Skeletal muscle tissue (tissue), 4 donors: ENCODE measurements around the gene NLGN4X. TPM values are rescaled to one million over a fixed set of nuclear protein-coding genes. Genes with fewer than 3 reads are reported as not detected.
"Not testable (repeated sequence)": the region's sequence is repeated elsewhere in the genome, so short reads cannot be mapped to it uniquely, and the experiment has no call there.

ENCODE experiments used
- H3K27ac ChIP-seq: one replicate; pipeline ENCODE4 v1.7.0; 2013; ENCODE audit warnings: mild to moderate bottlenecking, low read depth, low read length, inconsistent platforms
- H3K27me3 ChIP-seq, 3 donors: one replicate each; pipeline ENCODE4 v1.7.0; 2013; ENCODE audit warnings: low read length in 3 of 3; ENCODE audit not compliant: control insufficient read depth in 3 of 3, insufficient read depth in 3 of 3
- H3K36me3 ChIP-seq, 3 donors: one replicate each; pipeline ENCODE4 v1.7.0; 2013; ENCODE audit warnings: low read length in 3 of 3; ENCODE audit not compliant: control insufficient read depth in 3 of 3, insufficient read depth in 3 of 3
- H3K4me1 ChIP-seq, 3 donors: one replicate each; pipeline ENCODE4 v1.7.0; 2013; ENCODE audit warnings: low read length in 3 of 3, mild to moderate bottlenecking in 3 of 3; ENCODE audit not compliant: control insufficient read depth in 3 of 3, insufficient read depth in 3 of 3
- H3K4me3 ChIP-seq, 3 donors: one replicate each; pipeline ENCODE4 v1.7.0; 2013; ENCODE audit warnings: low read length in 3 of 3
- H3K9ac ChIP-seq, 3 donors: one replicate each; pipeline ENCODE4 v1.7.0; 2013; ENCODE audit warnings: low read length in 3 of 3, mild to moderate bottlenecking in 3 of 3, moderate library complexity in 2 of 3, low read depth in 1 of 3
- H3K9me3 ChIP-seq, 3 donors: one replicate each; pipeline ENCODE4 v1.7.0; 2013; ENCODE audit warnings: low read length in 3 of 3; ENCODE audit not compliant: control insufficient read depth in 3 of 3
- total RNA-seq: library from RNA; depleted of rRNA; stranded (reverse); fragments of >200 nt; gene quantifications from one replicate; pipeline ENCODE4 v1.2.3, GENCODE V29; 2014
- donor health status: Osteomylitis.

NLGN4X gene
- total RNA-seq, 1 donor from 2014 or later = 1.6 TPM

GRCh38 chrX:5915783-5916182, 312.9 kb downstream of the NLGN4X start:
- H3K4me1 ChIP-seq = no peaks in the 10 kb centered on the region
- H3K4me3 ChIP-seq = no peak overlapping the region
- H3K9ac ChIP-seq = no peak overlapping the region
- H3K27me3 ChIP-seq = no peaks in the 10 kb centered on the region
- no peak overlapping the region for H3K27ac ChIP-seq
- no peaks in the 10 kb centered on the region for H3K9me3 ChIP-seq
- H3K36me3 ChIP-seq = no peaks in the 10 kb centered on the region

GRCh38 chrX:5907207-5907606, 321.5 kb downstream of the NLGN4X start:
- Histone ChIP-seq H3K27me3 (no peaks in the 10 kb centered on the region), H3K27ac (no peak overlapping the region), H3K4me3 (no peak overlapping the region), H3K9me3 (no peaks in the 10 kb centered on the region), H3K9ac (no peak overlapping the region), H3K4me1 (no peaks in the 10 kb centered on the region), H3K36me3 (no peaks in the 10 kb centered on the region)

DNA sequence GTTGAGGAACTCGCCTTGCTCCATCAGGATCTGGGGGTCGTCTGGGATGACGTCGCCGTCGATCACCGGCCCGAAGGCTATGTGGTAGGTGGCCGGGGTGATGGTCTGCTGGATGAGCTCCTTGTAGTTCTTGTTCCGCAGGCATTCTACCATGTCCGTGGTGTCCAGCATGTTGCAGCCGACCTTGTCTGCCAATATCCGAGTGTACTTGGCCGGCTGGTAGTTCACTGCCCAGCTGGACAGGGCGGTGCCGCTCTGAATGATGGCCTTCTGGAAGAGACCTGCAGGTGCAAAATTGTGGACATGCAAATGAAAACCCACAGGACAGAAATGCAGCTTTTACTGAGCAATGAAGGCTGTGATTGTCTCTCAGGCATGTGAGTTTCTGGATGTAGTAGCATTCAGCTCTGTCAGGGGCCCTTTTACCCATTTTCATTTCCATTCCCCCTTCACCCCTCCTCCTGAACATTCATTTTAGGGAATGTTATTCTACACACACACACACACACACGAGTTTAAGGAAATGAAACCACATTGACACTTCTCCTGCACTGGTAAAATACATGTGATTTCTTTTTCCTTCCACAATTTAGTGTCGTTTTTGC, 325.0 kb downstream of the NLGN4X start:
- not testable (repeated sequence) for H3K9ac ChIP-seq, H3K27me3 ChIP-seq, H3K27ac ChIP-seq, H3K4me3 ChIP-seq, H3K9me3 ChIP-seq, H3K4me1 ChIP-seq, H3K36me3 ChIP-seq

- no peak overlapping the region for H3K27ac ChIP-seq
- H3K27me3 ChIP-seq = no peaks in the 10 kb centered on the region
- no peak overlapping the region for H3K4me3 ChIP-seq
- H3K9ac ChIP-seq = no peak overlapping the region
- H3K36me3 ChIP-seq = no peaks in the 10 kb centered on the region
- H3K9me3 ChIP-seq = peaks cover 0 to 2% (median 0%) of the 10 kb centered on the region in 3 donors
- H3K4me1 ChIP-seq = no peaks in the 10 kb centered on the region
Observed at GRCh38 chrX:5898463-5898862, 330.2 kb downstream of the NLGN4X start.

- H3K27ac ChIP-seq = no peak overlapping the region
- H3K36me3 ChIP-seq = no peaks in the 10 kb centered on the region
- H3K9me3 ChIP-seq = no peaks in the 10 kb centered on the region
- no peaks in the 10 kb centered on the region for H3K27me3 ChIP-seq
- H3K4me1 ChIP-seq = no peaks in the 10 kb centered on the region
- no peak overlapping the region for H3K9ac ChIP-seq
- no peak overlapping the region for H3K4me3 ChIP-seq
Observed at GRCh38 chrX:5891378-5891777, 337.3 kb downstream of the NLGN4X start.

DNA sequence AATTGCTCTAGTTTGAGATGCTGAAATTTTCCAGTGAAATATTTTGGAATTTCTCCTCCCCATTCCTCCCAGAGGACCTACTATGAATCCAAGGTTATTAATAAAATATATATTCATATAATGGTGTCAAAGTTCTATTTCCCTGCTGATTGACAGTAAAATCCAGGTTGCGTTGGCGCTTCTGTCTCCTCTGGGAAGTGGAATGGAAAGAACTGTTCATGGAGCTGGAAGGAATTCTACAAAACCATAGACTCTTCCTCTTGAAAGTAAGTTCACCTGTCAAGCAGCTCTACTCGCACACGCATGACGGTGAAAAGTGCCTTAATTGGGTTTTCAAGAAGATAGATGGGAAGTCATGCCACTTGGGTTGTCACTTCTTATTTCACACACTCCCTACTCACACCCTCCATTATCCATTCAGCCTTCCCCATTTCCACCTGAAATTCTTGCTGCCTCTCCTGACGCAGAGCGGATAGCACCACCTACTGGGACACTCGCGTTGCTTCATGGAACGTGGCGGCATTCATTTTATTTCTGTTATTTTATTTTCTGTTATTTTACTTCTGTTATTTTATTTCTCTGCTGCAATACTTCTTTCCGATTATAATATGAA, 351.6 kb downstream of the NLGN4X start:
- Histone ChIP-seq H3K27ac (no peak overlapping the region), H3K36me3 (no peaks in the 10 kb centered on the region), H3K27me3 (no peaks in the 10 kb centered on the region), H3K9me3 (no peaks in the 10 kb centered on the region), H3K4me1 (no peaks in the 10 kb centered on the region), H3K4me3 (no peak overlapping the region), H3K9ac (no peak overlapping the region)

GRCh38 chrX:5870238-5870637, 358.4 kb downstream of the NLGN4X start:
- Histone ChIP-seq H3K9ac (no peak overlapping the region), H3K27me3 (no peaks in the 10 kb centered on the region)

DNA sequence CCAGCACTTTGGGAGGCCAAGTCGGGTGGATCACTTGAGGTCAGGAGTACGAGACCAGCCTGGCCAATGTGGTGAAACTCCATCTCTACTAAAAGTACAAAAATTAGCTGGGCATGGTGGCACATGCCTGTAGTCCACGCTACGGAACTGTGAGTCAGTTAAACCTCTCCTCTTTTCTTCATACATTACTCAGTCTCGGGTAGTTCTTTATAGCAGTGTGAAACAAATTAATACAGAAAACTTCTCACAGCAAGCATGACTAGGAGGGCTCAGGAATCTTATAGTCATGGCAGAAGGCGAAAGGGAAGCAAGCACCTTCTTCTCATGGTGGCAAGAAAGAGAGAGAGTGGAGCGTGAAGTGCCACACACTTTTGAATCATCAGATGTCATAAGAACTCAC, 358.9 kb downstream of the NLGN4X start:
- no peaks in the 10 kb centered on the region for H3K4me1 ChIP-seq
- no peak overlapping the region for H3K27ac ChIP-seq
- no peaks in the 10 kb centered on the region for H3K27me3 ChIP-seq
- no peak overlapping the region for H3K4me3 ChIP-seq
- H3K9me3 ChIP-seq = no peaks in the 10 kb centered on the region
- H3K36me3 ChIP-seq = no peaks in the 10 kb centered on the region
- H3K9ac ChIP-seq = no peak overlapping the region

More at GRCh38 chrX:5870238-5870637, 358.4 kb downstream of the NLGN4X start:
- Histone ChIP-seq H3K4me3 (no peak overlapping the region), H3K36me3 (no peaks in the 10 kb centered on the region), H3K27ac (no peak overlapping the region), H3K4me1 (no peaks in the 10 kb centered on the region), H3K9me3 (no peaks in the 10 kb centered on the region)

DNA sequence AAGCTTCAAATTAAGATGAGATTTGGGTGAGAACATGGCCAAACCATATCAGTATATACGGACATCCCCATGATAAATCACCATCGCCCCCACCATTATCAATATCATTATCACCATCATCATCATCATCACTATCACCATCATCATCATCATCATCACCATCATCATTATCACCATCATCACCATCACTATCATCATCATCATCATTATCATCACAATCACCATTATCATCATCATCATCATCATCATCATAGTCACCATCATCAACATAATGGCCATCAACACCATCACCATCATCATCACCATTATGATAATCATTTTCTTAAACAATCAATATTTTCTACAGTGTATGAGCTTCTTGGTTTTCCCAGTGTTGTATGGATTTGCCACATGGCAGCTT, 360.9 kb downstream of the NLGN4X start:
- H3K36me3 ChIP-seq = no peaks in the 10 kb centered on the region
- no peaks in the 10 kb centered on the region for H3K27me3 ChIP-seq
- no peak overlapping the region for H3K4me3 ChIP-seq
- H3K9me3 ChIP-seq = no peaks in the 10 kb centered on the region
- no peaks in the 10 kb centered on the region for H3K4me1 ChIP-seq
- no peak overlapping the region for H3K9ac ChIP-seq
- no peak overlapping the region for H3K27ac ChIP-seq

DNA sequence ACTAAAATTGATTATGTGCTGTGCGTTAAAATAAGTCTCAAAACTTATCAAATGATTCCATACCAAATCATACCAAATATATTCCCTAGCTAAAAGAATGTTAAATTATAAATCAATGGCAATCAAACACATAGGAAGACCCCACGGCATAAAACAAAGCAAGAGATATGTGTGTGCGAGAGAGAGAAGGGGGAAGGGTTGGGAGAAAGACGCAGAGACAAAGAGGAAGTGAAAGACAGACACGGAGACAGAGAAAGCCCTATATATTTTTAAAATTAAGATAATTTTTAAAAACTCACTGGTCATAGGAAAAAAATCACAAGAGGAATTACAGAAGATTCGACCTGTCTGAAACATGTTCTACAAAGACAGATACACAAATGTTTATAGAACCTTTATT, 371.4 kb downstream of the NLGN4X start:
- H3K27ac ChIP-seq = no peak overlapping the region
- H3K9ac ChIP-seq = no peak overlapping the region
- no peaks in the 10 kb centered on the region for H3K36me3 ChIP-seq
- no peaks in the 10 kb centered on the region for H3K9me3 ChIP-seq
- no peaks in the 10 kb centered on the region for H3K4me1 ChIP-seq
- no peaks in the 10 kb centered on the region for H3K27me3 ChIP-seq
- H3K4me3 ChIP-seq = no peak overlapping the region
